Epithelial cell of esophagus (primary cell): Measurements from ENCODE around the gene RPL41.

Source experiments
- DNase-seq: peaks from one replicate; pipeline ENCODE4 v3.0.0; 2010; ENCODE audit warnings: low read depth
- H3K4me3 ChIP-seq: 2 replicates; pipeline ENCODE4 v1.5.1; 2011; ENCODE audit warnings: mild to moderate bottlenecking, low read length, control low read depth
- CTCF ChIP-seq: IDR thresholded peaks from 2 replicates; pipeline ENCODE4 v1.5.1; 2011; ENCODE audit warnings: low read depth, mild to moderate bottlenecking, low read length, control low read depth, inconsistent platforms; ENCODE audit not compliant: insufficient read depth; ENCODE audit errors: missing control alignments

Gene RPL41

GRCh38 chr12:56114084-56114483 is 2.3 kb upstream of the RPL41 start:
- DNase-seq = no peak
- no peak for TF ChIP-seq CTCF
- no peak overlapping the region for H3K4me3 ChIP-seq

- no peak for TF ChIP-seq CTCF
- peak overlapping the region; percentile 92 for H3K4me3 ChIP-seq
- peak; percentile 47 for DNase-seq
Observed at GRCh38 chr12:56115329-56115728, 1.1 kb upstream of the RPL41 start.

- DNase-seq = peak; percentile 19
- H3K4me3 ChIP-seq = peak overlapping the region; percentile 92
Observed at GRCh38 chr12:56117082-56117706, 761 bp downstream of the RPL41 start.

- TF ChIP-seq CTCF = peak; percentile 56
- DNase-seq = peak; percentile 99
- peak within 1 kb of the TSS; percentile 92 for H3K4me3 ChIP-seq
Observed at GRCh38 chr12:56117778-56118687, 1.6 kb downstream of the RPL41 start, which contains the start of gene ZC3H10. ZC3H10 (plus strand) TSS chr12:56118266; CDS start chr12:56120563, 2,297 bp downstream.

- DNase-seq = no peak
- peak overlapping the region; percentile 75 for H3K4me3 ChIP-seq
- TF ChIP-seq CTCF = no peak
Observed at GRCh38 chr12:56118688-56119357, 2.4 kb downstream of the RPL41 start.

GRCh38 chr12:56119361-56119796 is 2.9 kb downstream of the RPL41 start:
- peak; percentile 87 for DNase-seq
- H3K4me3 ChIP-seq = peak overlapping the region; percentile 75
- TF ChIP-seq CTCF = peak; percentile 85
